ENCODE data around the gene LYSET.
A peak's percentile ranks its signal among the peaks of the same experiment; 100 is the strongest.
"Not testable (repeated sequence)": the region's sequence is repeated elsewhere in the genome, so short reads cannot be mapped to it uniquely, and the experiment has no call there.

LYSET gene

DNA sequence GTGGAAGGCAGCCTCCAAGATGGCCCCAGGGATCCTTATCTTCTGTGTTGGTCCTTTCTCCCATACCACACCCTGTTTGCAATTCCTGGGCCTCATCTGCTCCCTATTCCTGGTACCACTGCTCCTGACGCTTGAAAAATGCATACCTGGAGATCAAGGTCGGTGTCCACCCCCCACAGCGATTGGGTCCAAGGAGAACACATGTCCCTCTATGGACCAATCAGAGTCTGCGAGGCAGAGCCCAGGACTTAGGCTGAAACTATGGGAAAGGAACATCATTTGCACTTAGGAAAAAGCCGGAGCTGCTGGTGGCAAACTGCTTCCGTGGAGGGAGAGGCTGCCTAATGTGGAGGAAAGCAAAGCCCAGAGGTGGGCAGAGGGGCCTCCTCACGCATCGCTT is 36.1 kb upstream of the LYSET start:
- no peak overlapping the region for H3K27ac ChIP-seq
- TF ChIP-seq, protein P1, sequence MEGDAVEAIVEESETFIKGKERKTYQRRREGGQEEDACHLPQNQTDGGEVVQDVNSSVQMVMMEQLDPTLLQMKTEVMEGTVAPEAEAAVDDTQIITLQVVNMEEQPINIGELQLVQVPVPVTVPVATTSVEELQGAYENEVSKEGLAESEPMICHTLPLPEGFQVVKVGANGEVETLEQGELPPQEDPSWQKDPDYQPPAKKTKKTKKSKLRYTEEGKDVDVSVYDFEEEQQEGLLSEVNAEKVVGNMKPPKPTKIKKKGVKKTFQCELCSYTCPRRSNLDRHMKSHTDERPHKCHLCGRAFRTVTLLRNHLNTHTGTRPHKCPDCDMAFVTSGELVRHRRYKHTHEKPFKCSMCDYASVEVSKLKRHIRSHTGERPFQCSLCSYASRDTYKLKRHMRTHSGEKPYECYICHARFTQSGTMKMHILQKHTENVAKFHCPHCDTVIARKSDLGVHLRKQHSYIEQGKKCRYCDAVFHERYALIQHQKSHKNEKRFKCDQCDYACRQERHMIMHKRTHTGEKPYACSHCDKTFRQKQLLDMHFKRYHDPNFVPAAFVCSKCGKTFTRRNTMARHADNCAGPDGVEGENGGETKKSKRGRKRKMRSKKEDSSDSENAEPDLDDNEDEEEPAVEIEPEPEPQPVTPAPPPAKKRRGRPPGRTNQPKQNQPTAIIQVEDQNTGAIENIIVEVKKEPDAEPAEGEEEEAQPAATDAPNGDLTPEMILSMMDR (IDR thresholded peaks at IDR 0.05), result no peak
- no peak for TF ChIP-seq ZFX (IDR thresholded peaks at IDR 0.05; ENCODE audit: borderline replicate concordance)

DNA sequence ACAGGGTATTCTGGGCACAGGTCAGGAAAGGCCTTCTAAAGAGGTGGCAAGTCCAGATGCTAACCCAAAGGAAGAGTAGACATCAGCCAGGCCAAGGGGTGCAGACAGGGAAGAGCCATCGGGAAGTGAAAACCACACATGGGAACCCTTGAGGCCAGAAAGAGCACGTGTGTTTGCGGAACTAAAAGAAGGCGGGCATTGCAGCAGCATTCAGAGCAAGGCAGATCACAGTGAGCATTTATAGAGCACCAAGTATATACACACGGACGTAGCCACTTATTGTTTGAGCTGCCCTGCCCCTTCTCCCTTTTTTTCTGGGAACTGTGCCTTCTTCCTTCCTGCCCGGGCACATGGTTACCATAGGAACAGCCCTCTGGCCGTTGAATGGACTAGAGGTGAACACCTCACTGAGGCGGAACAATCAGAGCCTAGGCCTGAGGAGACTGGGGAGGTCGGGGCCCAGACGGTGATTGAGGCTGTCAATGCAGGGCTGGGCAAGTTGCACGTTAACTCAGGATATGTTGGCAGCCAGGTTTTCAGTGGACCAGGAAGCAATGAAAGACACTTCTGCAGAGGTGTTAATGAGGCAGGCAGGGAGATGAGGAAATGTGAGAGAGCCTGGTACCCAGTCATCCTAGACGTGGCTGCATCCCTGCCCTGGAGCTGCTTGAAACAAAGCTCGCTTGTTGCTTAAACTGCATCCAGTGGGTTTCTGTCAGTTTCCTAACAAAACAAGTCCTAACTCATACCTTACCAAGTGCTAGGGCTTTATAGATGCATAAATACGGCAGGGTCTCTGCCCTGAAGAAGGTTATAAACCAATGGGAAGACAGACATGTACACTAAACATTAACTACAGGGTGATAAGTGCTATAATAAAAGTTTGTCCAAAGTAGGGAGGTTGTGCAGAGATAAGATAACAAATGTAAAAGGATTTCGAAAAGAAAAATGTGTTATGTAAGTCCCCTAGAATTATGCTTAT is 34.6 kb upstream of the LYSET start:
- TF ChIP-seq ZFX (IDR thresholded peaks at IDR 0.05; ENCODE audit: borderline replicate concordance), result no peak
- TF ChIP-seq, protein P1 (IDR thresholded peaks at IDR 0.05), result no peak
- H3K27ac ChIP-seq, result no peak overlapping the region

DNA sequence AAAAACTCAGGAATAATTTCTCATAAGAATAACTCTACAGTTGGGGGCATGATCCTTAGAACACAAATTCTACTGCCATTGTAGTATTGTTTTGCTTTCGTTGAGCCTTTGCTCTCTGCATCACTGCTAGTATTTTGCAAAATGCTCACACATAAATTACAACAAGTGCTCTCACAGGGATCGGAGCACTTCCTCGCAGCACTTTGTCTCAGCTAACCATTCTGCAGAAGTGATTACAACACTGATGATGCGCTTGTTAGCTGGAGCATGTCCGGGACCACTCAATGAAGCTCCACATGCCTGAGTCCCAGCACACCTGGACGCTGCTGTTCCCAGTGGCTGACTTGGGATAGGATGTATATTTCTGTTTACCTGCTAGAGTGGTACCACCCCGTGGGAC is 32.0 kb upstream of the LYSET start:
- TF ChIP-seq, protein P1 (IDR thresholded peaks at IDR 0.05), result no peak
- TF ChIP-seq ZFX (IDR thresholded peaks at IDR 0.05; ENCODE audit: borderline replicate concordance), result no peak
- H3K27ac ChIP-seq, result no peak overlapping the region

DNA sequence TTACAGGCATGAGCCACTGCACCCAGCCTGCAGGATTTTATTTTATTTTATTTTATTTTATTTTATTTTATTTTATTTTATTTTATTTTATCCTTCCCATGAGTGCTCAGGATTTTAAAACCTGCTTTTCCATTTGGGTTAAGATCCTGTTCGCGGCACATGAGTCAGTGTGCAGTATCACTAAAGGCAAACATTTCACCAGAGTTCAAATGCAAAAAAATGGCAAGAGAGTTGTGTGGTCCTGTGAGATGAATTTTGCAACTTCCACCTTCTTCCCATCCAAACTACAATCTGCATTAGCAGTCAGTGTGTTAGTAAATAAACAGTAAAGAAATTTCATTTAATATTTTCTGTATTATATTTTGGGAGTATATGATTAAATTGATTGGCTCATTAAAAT is 29.4 kb upstream of the LYSET start:
- no peak overlapping the region for H3K27ac ChIP-seq
- TF ChIP-seq ZFX (IDR thresholded peaks at IDR 0.05; ENCODE audit: borderline replicate concordance), result no peak
- TF ChIP-seq, protein P1 (IDR thresholded peaks at IDR 0.05), result no peak

DNA sequence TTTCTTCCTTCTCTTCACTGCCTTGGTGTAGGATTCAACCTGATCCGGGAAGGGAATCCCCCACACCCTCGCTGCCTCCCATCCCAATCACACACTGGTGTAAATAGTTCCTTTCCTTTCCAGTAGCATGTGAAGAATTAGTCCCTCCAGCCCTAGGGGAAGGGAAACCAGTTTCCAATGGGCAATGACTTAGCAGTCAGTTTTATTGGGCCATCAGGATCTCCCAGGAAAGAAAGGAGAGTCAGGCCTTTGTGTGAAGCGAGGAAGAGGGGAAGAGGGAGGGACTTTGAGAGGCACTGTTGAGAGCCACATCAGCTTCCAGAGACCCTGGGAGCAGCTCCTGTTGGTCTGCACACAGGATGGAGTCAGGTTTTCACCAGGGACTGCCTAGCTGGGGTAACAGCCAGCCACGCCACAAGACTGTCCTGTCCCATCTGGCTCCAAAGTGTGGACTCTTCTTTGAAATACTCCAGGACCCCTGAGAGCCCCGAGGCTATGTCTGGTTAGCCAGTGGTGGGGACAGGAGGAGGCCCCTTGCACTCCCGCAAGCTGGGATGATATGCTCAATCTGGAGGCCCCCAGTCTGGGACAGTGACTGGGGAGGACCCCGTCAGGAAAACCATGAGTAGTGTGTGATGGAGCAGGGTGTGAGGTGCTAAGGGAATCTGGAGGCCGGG is 28.3 kb upstream of the LYSET start:
- TF ChIP-seq, protein P1 (IDR thresholded peaks at IDR 0.05), result no peak
- TF ChIP-seq ZFX (IDR thresholded peaks at IDR 0.05; ENCODE audit: borderline replicate concordance), result no peak
- H3K27ac ChIP-seq, result no peak overlapping the region

DNA sequence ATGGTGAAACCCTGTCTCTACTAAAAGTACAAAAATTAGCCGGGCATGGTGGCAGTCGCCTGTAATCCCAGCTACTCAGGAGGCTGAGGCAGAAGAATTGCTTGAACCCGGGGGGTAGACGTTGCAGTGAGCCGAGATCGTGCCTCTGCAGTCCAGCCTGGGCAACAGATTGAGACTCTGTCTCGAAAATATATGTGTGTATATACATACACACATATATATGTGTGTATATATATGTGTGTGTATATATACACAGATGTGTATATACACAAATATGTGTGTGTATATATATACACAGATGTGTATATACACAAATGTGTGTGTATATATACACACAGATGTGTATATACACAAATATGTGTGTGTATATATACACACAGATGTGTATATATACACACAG is 26.8 kb upstream of the LYSET start:
- H3K27ac ChIP-seq, result not testable (repeated sequence)

DNA sequence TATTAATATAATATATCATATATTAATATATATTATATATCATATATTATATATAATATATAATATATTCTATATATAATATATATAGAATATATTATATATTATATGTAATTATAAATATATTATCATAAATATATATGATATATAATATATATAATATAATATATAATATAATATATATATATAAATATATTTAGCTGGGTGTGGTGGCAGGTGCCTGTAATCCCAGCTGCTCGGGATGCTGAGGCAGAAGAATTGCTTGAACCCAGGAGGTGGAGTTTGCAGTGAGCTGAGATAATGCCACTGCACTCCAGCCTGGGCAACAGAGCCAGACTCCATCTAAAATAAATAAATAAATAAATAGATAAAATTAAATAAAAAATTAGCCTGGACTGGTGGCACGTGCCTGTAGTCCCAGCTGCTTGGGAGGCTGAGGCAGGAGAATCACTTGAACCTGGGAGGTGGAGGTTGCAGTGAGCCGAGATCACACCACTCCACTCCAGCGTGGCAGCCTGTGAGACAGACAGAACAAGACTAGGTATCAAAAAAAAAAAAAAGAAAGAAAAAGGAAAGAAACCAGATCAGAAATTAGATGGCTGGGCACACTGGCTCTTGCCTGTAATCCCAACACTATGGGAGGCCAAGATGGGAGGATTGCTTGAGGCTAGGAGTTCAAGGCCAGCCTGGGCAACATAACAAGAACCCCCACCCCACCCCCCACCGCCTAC is 25.3 kb upstream of the LYSET start:
- not testable (repeated sequence) for H3K27ac ChIP-seq

DNA sequence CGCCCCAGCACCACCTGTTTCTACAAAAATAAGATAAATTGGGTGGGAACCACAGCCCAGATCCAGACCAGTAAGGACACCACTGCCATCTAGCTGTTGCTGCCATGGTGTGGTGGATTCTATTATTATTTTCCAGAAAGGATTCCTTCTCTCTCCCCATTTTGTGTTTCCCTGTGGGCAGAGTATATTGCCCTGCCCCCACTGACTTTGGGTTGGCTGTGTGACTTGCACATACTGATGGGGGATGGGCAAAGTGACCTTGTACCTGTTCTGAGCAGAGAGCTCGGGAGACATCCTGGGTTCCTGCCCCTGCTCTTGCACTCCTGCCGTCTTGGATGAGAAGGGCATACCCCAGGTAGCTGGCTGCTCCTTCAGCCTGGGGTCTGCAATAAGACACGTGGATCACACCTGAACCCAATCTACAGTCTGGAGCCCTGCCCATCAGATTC is 24.7 kb upstream of the LYSET start:
- H3K27ac ChIP-seq, result no peak overlapping the region

More for the DNA sequence above, 24.7 kb upstream of the LYSET start:
- TF ChIP-seq, protein P1 (IDR thresholded peaks at IDR 0.05), result peak; percentile 54
- no peak for TF ChIP-seq ZFX (IDR thresholded peaks at IDR 0.05; ENCODE audit: borderline replicate concordance)

Measured in 22Rv1 (cell line).